Heart left ventricle (tissue), 16 donors: ENCODE results near the gene MREG. TPM values are rescaled to one million over a fixed set of nuclear protein-coding genes. Genes with fewer than 3 reads are reported as not detected.
A peak's percentile ranks its signal among the peaks of the same experiment; 100 is the strongest.
"Not testable (repeated sequence)": the region's sequence is repeated elsewhere in the genome, so short reads cannot be mapped to it uniquely, and the experiment has no call there.

Experiments
- ATAC-seq, 4 donors: fragments of 200-7000 bp; cut with Tn5 transposase; one replicate each; pipeline ENCODE4 v1.9.1; 2020 to 2022; ENCODE audit warnings: moderate library complexity in 4 of 4, mild to moderate bottlenecking in 3 of 4, moderate number of reproducible peaks in 1 of 4
- DNase-seq, 5 donors: peaks; one replicate each; pipeline ENCODE4 v3.0.0-alpha.2; 2020
- H3K27ac ChIP-seq, 12 donors: fragments of 200-600 bp; sonication (generic) in 4 of 12; one replicate each; pipeline versions ENCODE4 v1.5.0 to v1.8.0; 2016 to 2022; ENCODE audit warnings: mild to moderate bottlenecking in 2 of 12
- H3K27me3 ChIP-seq, 9 donors: fragments of 200-600 bp; sonication (generic) in 2 of 9; one replicate each; pipeline versions ENCODE4 v1.5.1 to v1.8.0; 2016 to 2022; ENCODE audit warnings: mild to moderate bottlenecking in 3 of 9
- H3K36me3 ChIP-seq, 9 donors: fragments of 200-600 bp; sonication (generic) in 2 of 9; one replicate each; pipeline versions ENCODE4 v1.5.0 to v1.8.0; 2018 to 2022; ENCODE audit warnings: mild to moderate bottlenecking in 2 of 9
- H3K4me1 ChIP-seq, 12 donors: fragments of 200-600 bp; sonication (generic) in 4 of 12; one replicate each; pipeline versions ENCODE4 v1.5.0 to v1.8.0; 2016 to 2022; ENCODE audit warnings: mild to moderate bottlenecking in 3 of 12
- H3K4me3 ChIP-seq, 12 donors: fragments of 200-600 bp; sonication (generic) in 4 of 12; one replicate each; pipeline versions ENCODE4 v1.5.0 to v1.8.0; 2017 to 2022; ENCODE audit warnings: mild to moderate bottlenecking in 9 of 12, moderate library complexity in 4 of 12
- H3K9me3 ChIP-seq, 12 donors: fragments of 200-600 bp; sonication (generic) in 4 of 12; one replicate each; pipeline versions ENCODE4 v1.5.0 to v1.8.0; 2016 to 2022; ENCODE audit warnings: mild to moderate bottlenecking in 1 of 12
- CTCF ChIP-seq, 12 donors: fragments of 200-600 bp; sonication (generic) in 4 of 12; IDR thresholded peaks; one replicate each; pipeline versions ENCODE4 v1.5.0 to v1.8.0; 2018 to 2022; ENCODE audit warnings: antibody characterized with exemption in 12 of 12, mild to moderate bottlenecking in 5 of 12
- POLR2A ChIP-seq, 2 donors: fragments of 450-650 bp; IDR thresholded peaks; one replicate each; pipeline ENCODE4 v1.6.1; 2017; ENCODE audit warnings: antibody characterized with exemption in 2 of 2, mild to moderate bottlenecking in 2 of 2, moderate library complexity in 2 of 2
- WGBS, 4 donors: extraction: QIAGEN DNeasy Blood & Tissue Kit in 2 of 4; methylation state at CpG; one replicate each; pipeline versions ENCODE4 v1.1.5 to v1.1.7; 2013 to 2018; 5-methylcytosine and 5-hydroxymethylcytosine counted together
- intact Hi-C, 10 donors: fragments of 100-400 bp; cut with DNase I; formaldehyde crosslinking; loops; one replicate each; pipeline versions ENCODE4 v1.11.1 to v1.14.2; 2022
- polyA plus RNA-seq, 2 donors: library from polyadenylated mRNA; stranded (reverse); fragments of 200-250 nt; gene quantifications; one replicate each; pipeline ENCODE4 v1.2.3, GENCODE V29; 2013
- total RNA-seq, 9 donors: library from RNA; depleted of rRNA in 2 of 9; stranded (reverse); fragments of >200 nt in 2 of 9; fragmentation: NEBNext Ultra II Directional in 3 of 9; extraction: Animal tissue kit (Norgen Biotek cat#: 25700) in 3 of 9; gene quantifications; one replicate each; pipeline versions ENCODE4 v1.1.0 to v1.2.4, GENCODE V29; 2016 to 2023
- donor health status: ischemic (EF 13 %, LVEDD 7.1; RV severe dilation, severe dysfunction).
- donor health status: healthy with polysubstance abuse.
- donor health status: DM: no; HTN: yes; CAD: no.
- donor health status: DM: no; HTN: no; CAD: no.
- donor health status: ischemic (EF 25% LVEDD 6.9; RV normal size, moderate dysfunction).
- donor health status: ischemic (EF 25% LVEDD 5.7; RV mildly dilated, moderate dysfunction).
- donor health status: healthy.
- donor health status: DM: yes; HTN: yes; CAD: no.
- donor health status: ischemic (EF 35%, LVEDD 5.7; RV mildly dilated, moderate dysfunction).
- donor health status: nonischemic (EF 11% LVEDD 7.7; RV severe dilation, severe dysfunction).
- donor health status: DM: yes; HTN: yes; CAD: no.
- donor health status: PGD.
- donor health status: ischemic (EF 29% LVEDD 5.4; RV normal size, mild dysfunction).
- donor health status: nonischemic (EF 23%, LVEDD 6.1; RV moderate dilation, normal function).

The MREG gene
- total and polyA plus RNA-seq, 11 donors = 0.14 to 2.4 (median 0.34) TPM; not detected in 1

GRCh38 chr2:215928086-215928485 lies 85.3 kb downstream of the MREG start:
- 71 to 79% (median 73%) methylated on average over 10 to 11 of the region's 11 CpGs for WGBS, 4 donors
- no peak for DNase-seq
- no peak overlapping the region for H3K4me3 ChIP-seq
- intact Hi-C loops = no loop called here
- ATAC-seq = no peak
- TF ChIP-seq POLR2A (IDR thresholded peaks at IDR 0.05) = no peak
- no peak for TF ChIP-seq CTCF (IDR thresholded peaks at IDR 0.05)
- peaks cover 0 to 7% (median 0%) of the 10 kb centered on the region in 12 donors for H3K4me1 ChIP-seq
- H3K9me3 ChIP-seq = no peaks in the 10 kb centered on the region
- no peak overlapping the region for H3K27ac ChIP-seq
- no peaks in the 10 kb centered on the region for H3K27me3 ChIP-seq
- no peaks in the 10 kb centered on the region for H3K36me3 ChIP-seq

- H3K36me3 ChIP-seq, ATAC-seq, intact Hi-C loops, DNase-seq, H3K4me3 ChIP-seq, H3K9me3 ChIP-seq, H3K27me3 ChIP-seq, H3K4me1 ChIP-seq, H3K27ac ChIP-seq: not testable (repeated sequence)
- WGBS, 4 donors = 89 to 94% (median 94%) methylated on average over 6 of the region's 6 CpGs
Measured at GRCh38 chr2:215926992-215927391, 86.4 kb downstream of the MREG start.

- DNase-seq = peak in 2 of 5 donors; percentile 31 to 43
- no peak overlapping the region for H3K27ac ChIP-seq
- intact Hi-C loops = loop anchor here in 3 of 10 donors (2.0 to 5.0 kb wide), 2 partner anchors 465 to 467 kb away; no protein-coding TSS in a partner anchor
- no peaks in the 10 kb centered on the region for H3K9me3 ChIP-seq
- H3K36me3 ChIP-seq = no peaks in the 10 kb centered on the region
- no peaks in the 10 kb centered on the region for H3K27me3 ChIP-seq
- TF ChIP-seq CTCF (IDR thresholded peaks at IDR 0.05) (no peak), POLR2A (IDR thresholded peaks at IDR 0.05) (no peak)
- peaks cover 0 to 17% (median 0%) of the 10 kb centered on the region in 12 donors for H3K4me1 ChIP-seq
- WGBS, 4 donors = 90 to 95% (median 92%) methylated on average over 3 of the region's 3 CpGs
- peak in 1 of 4 donors; percentile 22 for ATAC-seq
- no peak overlapping the region for H3K4me3 ChIP-seq
Measured at GRCh38 chr2:215921895-215922294, 91.5 kb downstream of the MREG start.

- H3K36me3 ChIP-seq = no peaks in the 10 kb centered on the region
- DNase-seq (peak in 4 of 5 donors; percentile 57 to 69 (median 60)), ATAC-seq (peak; percentile 86 to 96 (median 94))
- H3K27me3 ChIP-seq = no peaks in the 10 kb centered on the region
- TF ChIP-seq CTCF (IDR thresholded peaks at IDR 0.05) (peak; percentile 63 to 92 (median 81)), POLR2A (IDR thresholded peaks at IDR 0.05) (no peak)
- H3K27ac ChIP-seq = no peak overlapping the region
- intact Hi-C loops = loop anchor here in 4 of 10 donors (1.0 to 5.0 kb wide), 3 partner anchors 463 to 466 kb away; no protein-coding TSS in a partner anchor
- H3K9me3 ChIP-seq = no peaks in the 10 kb centered on the region
- peaks cover 0 to 17% (median 0%) of the 10 kb centered on the region in 12 donors for H3K4me1 ChIP-seq
- no peak overlapping the region for H3K4me3 ChIP-seq
- 22 to 30% (median 28%) methylated on average over 8 of the region's 8 CpGs for whole genome bisulfite sequencing, 4 donors
Measured at GRCh38 chr2:215920244-215921100, 92.9 kb downstream of the MREG start.
